ENCODE data around the gene HABP2.
A peak's percentile ranks its signal among the peaks of the same experiment; 100 is the strongest.

The HABP2 gene

DNA sequence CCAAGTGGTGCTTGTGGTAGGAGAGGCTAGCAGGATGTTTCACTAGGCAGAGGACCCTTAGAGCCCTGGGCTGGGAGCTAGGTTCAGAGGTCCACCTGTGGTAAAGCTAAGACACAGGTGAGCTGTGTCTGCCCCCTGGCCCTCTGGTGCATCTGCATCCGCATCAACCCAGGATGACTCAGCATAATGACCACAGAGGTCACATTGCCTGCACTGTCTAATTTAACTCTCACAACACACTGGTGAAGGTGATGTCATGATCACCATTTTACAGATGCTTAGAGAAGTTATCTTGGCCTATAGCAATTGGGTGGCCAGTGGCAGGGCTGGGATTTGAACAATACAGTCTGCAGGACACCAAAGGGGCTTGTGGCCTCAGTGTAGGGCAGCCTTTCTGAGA lies 33.1 kb downstream of the HABP2 start:
- H3K4me2 ChIP-seq (ENCODE audit: insufficient read depth, low read length, poor library complexity, severe bottlenecking) = no peak overlapping the region
- no peak overlapping the region for H2BK15ac ChIP-seq (ENCODE audit: low read length)
- no peaks in the 10 kb centered on the region for H3K9me3 ChIP-seq (replicated peaks in 1 of 2; ENCODE audit: control insufficient read depth in 2 of 2, insufficient read depth in 1 of 2, low read depth in 1 of 2, low read length in 2 of 2)
- no peak overlapping the region for H3K14ac ChIP-seq (ENCODE audit: low read length)
- H3K4me3 ChIP-seq (ENCODE audit: low read length in 2 of 2) = no peak overlapping the region
- H2AK5ac ChIP-seq (ENCODE audit: low read depth, low read length) = no peak overlapping the region
- H3K79me1 ChIP-seq (ENCODE audit: low read depth, low read length) = no peaks in the 10 kb centered on the region
- H4K91ac ChIP-seq (ENCODE audit: low read depth, low read length, poor library complexity) = no peak overlapping the region
- no peak overlapping the region for H2BK5ac ChIP-seq (ENCODE audit: low read length)
- no peaks in the 10 kb centered on the region for H3K36me3 ChIP-seq (replicated peaks in 1 of 2; ENCODE audit: control insufficient read depth in 2 of 2, insufficient read depth in 2 of 2, low read length in 2 of 2)
- H3K18ac ChIP-seq (ENCODE audit: low read length) = no peak overlapping the region
- peaks cover 0 to 5% (median 0%) of the 10 kb centered on the region in 3 experiments for H3K27me3 ChIP-seq (ENCODE audit: control insufficient read depth in 3 of 3, insufficient read depth in 3 of 3, low read depth in 1 of 3, low read length in 3 of 3)
- H3K4ac ChIP-seq (ENCODE audit: low read length) = no peak overlapping the region
- no peak for DNase-seq (ENCODE audit: low spot score)
- H2BK12ac ChIP-seq (ENCODE audit: low read length) = no peak overlapping the region
- no peak overlapping the region for H3K9ac ChIP-seq (ENCODE audit: low read depth, low read length, poor library complexity)
- no peak overlapping the region for H3K23ac ChIP-seq (ENCODE audit: low read depth, low read length, poor library complexity)
- peaks cover 0 to 2% of the 10 kb centered on the region in 2 donors for H3K4me1 ChIP-seq (ENCODE audit: control insufficient read depth in 2 of 2, insufficient read depth in 1 of 2, low read depth in 1 of 2, low read length in 2 of 2)
- no CpG with 5 or more reads among the region's 1 CpG for WGBS, 2 donors (ENCODE audit: extremely low coverage in 2 of 2, insufficient read length in 2 of 2, insufficient replicate concordance in 1 of 2)
- H4K8ac ChIP-seq (ENCODE audit: low read depth, low read length) = no peak overlapping the region
- no peak overlapping the region for H2AFZ ChIP-seq (ENCODE audit: low read length)
- H2BK120ac ChIP-seq (ENCODE audit: low read depth, low read length) = no peak overlapping the region
- H3K27ac ChIP-seq (replicated peaks; ENCODE audit: low read length) = no peak overlapping the region

GRCh38 chr10:113589201-113589770 lies 36.4 kb downstream of the HABP2 start:
- DNase-seq (ENCODE audit: low spot score) = no peak
- Histone ChIP-seq H3K36me3 (replicated peaks in 1 of 2; ENCODE audit: control insufficient read depth in 2 of 2, insufficient read depth in 2 of 2, low read length in 2 of 2) (no peaks in the 10 kb centered on the region), H3K79me1 (ENCODE audit: low read depth, low read length) (no peaks in the 10 kb centered on the region), H2AK5ac (ENCODE audit: low read depth, low read length) (no peak overlapping the region), H2BK5ac (ENCODE audit: low read length) (no peak overlapping the region), H2BK15ac (ENCODE audit: low read length) (no peak overlapping the region), H2BK120ac (ENCODE audit: low read depth, low read length) (no peak overlapping the region), H3K4me2 (ENCODE audit: insufficient read depth, low read length, poor library complexity, severe bottlenecking) (no peak overlapping the region), H4K8ac (ENCODE audit: low read depth, low read length) (no peak overlapping the region), H3K27me3 (ENCODE audit: control insufficient read depth in 3 of 3, insufficient read depth in 3 of 3, low read depth in 1 of 3, low read length in 3 of 3) (peaks cover 0 to 8% (median 0%) of the 10 kb centered on the region in 3 experiments), H3K18ac (ENCODE audit: low read length) (no peak overlapping the region), H3K9ac (ENCODE audit: low read depth, low read length, poor library complexity) (no peak overlapping the region), H3K9me3 (replicated peaks in 1 of 2; ENCODE audit: control insufficient read depth in 2 of 2, insufficient read depth in 1 of 2, low read depth in 1 of 2, low read length in 2 of 2) (no peaks in the 10 kb centered on the region), H3K4me1 (ENCODE audit: control insufficient read depth in 2 of 2, insufficient read depth in 1 of 2, low read depth in 1 of 2, low read length in 2 of 2) (peaks cover 0 to 3% of the 10 kb centered on the region in 2 donors), H3K23ac (ENCODE audit: low read depth, low read length, poor library complexity) (no peak overlapping the region), H3K27ac (replicated peaks; ENCODE audit: low read length) (no peak overlapping the region), H4K91ac (ENCODE audit: low read depth, low read length, poor library complexity) (no peak overlapping the region), H3K14ac (ENCODE audit: low read length) (no peak overlapping the region), H3K4me3 (ENCODE audit: low read length in 2 of 2) (no peak overlapping the region), H2BK12ac (ENCODE audit: low read length) (no peak overlapping the region), H3K4ac (ENCODE audit: low read length) (no peak overlapping the region), H2AFZ (ENCODE audit: low read length) (no peak overlapping the region)
- no CpG with 5 or more reads among the region's 13 CpGs for WGBS, 2 donors (ENCODE audit: extremely low coverage in 2 of 2, insufficient read length in 2 of 2, insufficient replicate concordance in 1 of 2)

GRCh38 chr10:113590581-113590980 lies 37.7 kb downstream of the HABP2 start:
- Histone ChIP-seq H2AFZ (ENCODE audit: low read length) (no peak overlapping the region), H3K4me2 (ENCODE audit: insufficient read depth, low read length, poor library complexity, severe bottlenecking) (no peak overlapping the region), H3K9ac (ENCODE audit: low read depth, low read length, poor library complexity) (peak overlapping the region; percentile 5), H3K36me3 (replicated peaks in 1 of 2; ENCODE audit: control insufficient read depth in 2 of 2, insufficient read depth in 2 of 2, low read length in 2 of 2) (no peaks in the 10 kb centered on the region), H3K79me1 (ENCODE audit: low read depth, low read length) (no peaks in the 10 kb centered on the region), H3K18ac (ENCODE audit: low read length) (peak overlapping the region; percentile 60), H2AK5ac (ENCODE audit: low read depth, low read length) (no peak overlapping the region), H2BK120ac (ENCODE audit: low read depth, low read length) (no peak overlapping the region), H3K4me1 (ENCODE audit: control insufficient read depth in 2 of 2, insufficient read depth in 1 of 2, low read depth in 1 of 2, low read length in 2 of 2) (peaks cover 0 to 8% of the 10 kb centered on the region in 2 donors), H2BK15ac (ENCODE audit: low read length) (no peak overlapping the region), H3K23ac (ENCODE audit: low read depth, low read length, poor library complexity) (no peak overlapping the region), H3K9me3 (replicated peaks in 1 of 2; ENCODE audit: control insufficient read depth in 2 of 2, insufficient read depth in 1 of 2, low read depth in 1 of 2, low read length in 2 of 2) (no peaks in the 10 kb centered on the region), H4K91ac (ENCODE audit: low read depth, low read length, poor library complexity) (peak overlapping the region; percentile 68), H2BK5ac (ENCODE audit: low read length) (no peak overlapping the region), H3K27me3 (ENCODE audit: control insufficient read depth in 3 of 3, insufficient read depth in 3 of 3, low read depth in 1 of 3, low read length in 3 of 3) (peaks cover 0 to 15% (median 0%) of the 10 kb centered on the region in 3 experiments), H4K8ac (ENCODE audit: low read depth, low read length) (no peak overlapping the region), H3K27ac (replicated peaks; ENCODE audit: low read length) (no peak overlapping the region), H3K14ac (ENCODE audit: low read length) (peak overlapping the region; percentile 3), H3K4ac (ENCODE audit: low read length) (no peak overlapping the region), H3K4me3 (ENCODE audit: low read length in 2 of 2) (no peak overlapping the region), H2BK12ac (ENCODE audit: low read length) (peak overlapping the region; percentile 67)
- no peak for DNase-seq (ENCODE audit: low spot score)
- no CpG with 5 or more reads among the region's 12 CpGs for WGBS, 2 donors (ENCODE audit: extremely low coverage in 2 of 2, insufficient read length in 2 of 2, insufficient replicate concordance in 1 of 2)

DNA sequence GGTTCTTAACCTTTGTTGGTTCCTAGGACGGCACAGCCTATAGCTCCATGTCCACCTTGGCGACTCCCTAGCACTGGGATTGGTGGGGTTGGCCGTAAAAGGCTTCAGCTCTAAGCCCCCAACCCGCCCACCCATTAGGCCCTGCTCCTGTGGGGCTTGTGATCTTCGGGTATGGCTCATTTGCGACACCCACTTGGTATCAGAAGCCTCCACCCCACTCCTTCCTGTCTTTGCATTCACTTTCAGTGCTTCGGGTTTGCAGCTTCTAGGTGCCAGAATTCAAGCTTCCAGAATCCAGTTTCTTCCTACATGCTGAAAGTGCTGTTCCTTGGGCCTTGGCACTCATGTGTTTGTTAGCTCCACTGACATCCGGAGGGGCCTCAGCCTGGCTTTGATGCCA lies 39.5 kb downstream of the HABP2 start:
- Histone ChIP-seq H4K8ac (ENCODE audit: low read depth, low read length) (no peak overlapping the region), H4K91ac (ENCODE audit: low read depth, low read length, poor library complexity) (no peak overlapping the region), H3K9me3 (replicated peaks in 1 of 2; ENCODE audit: control insufficient read depth in 2 of 2, insufficient read depth in 1 of 2, low read depth in 1 of 2, low read length in 2 of 2) (no peaks in the 10 kb centered on the region), H3K4me3 (ENCODE audit: low read length in 2 of 2) (no peak overlapping the region), H3K4ac (ENCODE audit: low read length) (no peak overlapping the region), H3K4me1 (ENCODE audit: control insufficient read depth in 2 of 2, insufficient read depth in 1 of 2, low read depth in 1 of 2, low read length in 2 of 2) (peaks cover 0 to 8% of the 10 kb centered on the region in 2 donors), H3K14ac (ENCODE audit: low read length) (no peak overlapping the region), H2AK5ac (ENCODE audit: low read depth, low read length) (no peak overlapping the region), H3K36me3 (replicated peaks in 1 of 2; ENCODE audit: control insufficient read depth in 2 of 2, insufficient read depth in 2 of 2, low read length in 2 of 2) (no peaks in the 10 kb centered on the region), H3K18ac (ENCODE audit: low read length) (no peak overlapping the region), H2BK120ac (ENCODE audit: low read depth, low read length) (no peak overlapping the region), H2BK5ac (ENCODE audit: low read length) (no peak overlapping the region), H3K27me3 (ENCODE audit: control insufficient read depth in 3 of 3, insufficient read depth in 3 of 3, low read depth in 1 of 3, low read length in 3 of 3) (peaks cover 0 to 15% (median 0%) of the 10 kb centered on the region in 3 experiments), H3K9ac (ENCODE audit: low read depth, low read length, poor library complexity) (no peak overlapping the region), H2BK15ac (ENCODE audit: low read length) (no peak overlapping the region), H3K27ac (replicated peaks; ENCODE audit: low read length) (no peak overlapping the region), H2BK12ac (ENCODE audit: low read length) (no peak overlapping the region), H3K23ac (ENCODE audit: low read depth, low read length, poor library complexity) (no peak overlapping the region), H3K79me1 (ENCODE audit: low read depth, low read length) (no peaks in the 10 kb centered on the region), H3K4me2 (ENCODE audit: insufficient read depth, low read length, poor library complexity, severe bottlenecking) (no peak overlapping the region), H2AFZ (ENCODE audit: low read length) (no peak overlapping the region)
- WGBS, 2 donors (ENCODE audit: extremely low coverage in 2 of 2, insufficient read length in 2 of 2, insufficient replicate concordance in 1 of 2) = no CpG with 5 or more reads among the region's 8 CpGs
- DNase-seq (ENCODE audit: low spot score) = no peak
